OCI-LY7 (cell line): ENCODE measurements around the gene GREB1. TPM values are rescaled to one million over a fixed set of nuclear protein-coding genes. Genes with fewer than 3 reads are reported as not detected.

Source experiments
- BruUV-seq: library from RNA; stranded (reverse); fragments of 400-500 nt; replicated peaks from 2 replicates; lab custom pipeline; 2021; lab: Mats Ljungman, UMichigan
- CTCF ChIA-PET: fragments of 300-600 bp; sonication (Branson Sonifier 250); formaldehyde crosslinking; loops from one replicate; lab custom pipeline; 2022; ENCODE audit warnings: antibody characterized with exemption; ENCODE audit not compliant: unreplicated experiment; lab: Charles Lee
- POLR2A ChIA-PET: fragments of 300-600 bp; sonication (Branson Sonifier 250); formaldehyde crosslinking; loops from one replicate; lab custom pipeline; 2022; ENCODE audit warnings: antibody characterized with exemption; lab: Charles Lee
- DNase-seq: peaks from one replicate; pipeline ENCODE4 v3.0.0-alpha.2; 2015; ENCODE audit warnings: low spot score
- H2AFZ ChIP-seq: fragments of 200-600 bp; sonication (generic), shearing (Covaris generic); 2 replicates; pipeline ENCODE4 v1.6.1; 2014; ENCODE audit warnings: mild to moderate bottlenecking, antibody characterized with exemption, low read length, moderate library complexity
- H3K27ac ChIP-seq: fragments of 200-600 bp; sonication (generic); 2 replicates; pipeline ENCODE4 v1.5.1; 2014; ENCODE audit warnings: mixed run types, low read depth, mild to moderate bottlenecking, moderate library complexity, low read length, inconsistent platforms; ENCODE audit not compliant: poor library complexity, severe bottlenecking
- H3K36me3 ChIP-seq: fragments of 200-600 bp; sonication (generic); 2 replicates; pipeline ENCODE4 v1.6.1; 2014; ENCODE audit warnings: mild to moderate bottlenecking, antibody characterized with exemption, low read length, moderate library complexity, mixed read lengths; ENCODE audit not compliant: insufficient read depth
- H3K4me1 ChIP-seq: fragments of 200-600 bp; sonication (generic); 2 replicates; pipeline ENCODE4 v1.5.1; 2014; ENCODE audit warnings: mild to moderate bottlenecking, low read length; ENCODE audit not compliant: insufficient read depth, poor library complexity, severe bottlenecking
- H3K4me2 ChIP-seq: fragments of 200-600 bp; sonication (generic); 2 replicates; pipeline ENCODE4 v1.6.1; 2014; ENCODE audit warnings: mild to moderate bottlenecking, low read length
- H3K4me3 ChIP-seq: fragments of 200-600 bp; sonication (generic); 2 replicates; pipeline ENCODE4 v1.5.1; 2014; ENCODE audit warnings: mild to moderate bottlenecking, low read depth, low read length; ENCODE audit not compliant: poor library complexity, severe bottlenecking
- H3K79me2 ChIP-seq: fragments of 200-600 bp; sonication (generic); 2 replicates; pipeline ENCODE4 v1.6.1; 2016; ENCODE audit warnings: low read depth, mild to moderate bottlenecking, low read length, moderate library complexity, mixed read lengths; ENCODE audit not compliant: insufficient read depth
- H3K9me2 ChIP-seq: fragments of 200-600 bp; sonication (generic); 2 replicates; pipeline ENCODE4 v1.6.1; 2016; ENCODE audit warnings: mild to moderate bottlenecking, low read length, mixed read lengths; ENCODE audit not compliant: insufficient read depth
- H3K9me3 ChIP-seq: fragments of 200-600 bp; sonication (generic); 2 replicates; pipeline ENCODE4 v1.6.1; 2014; ENCODE audit warnings: mild to moderate bottlenecking, mixed run types, low read length, mixed read lengths
- H4K20me1 ChIP-seq: fragments of 200-600 bp; sonication (generic); 2 replicates; pipeline ENCODE4 v1.6.1; 2014; ENCODE audit warnings: mild to moderate bottlenecking, antibody characterized with exemption, low read length, moderate library complexity, mixed read lengths; ENCODE audit not compliant: insufficient read depth
- EZH2phosphoT487 ChIP-seq: fragments of 200-600 bp; sonication (generic); IDR thresholded peaks from 2 replicates; pipeline ENCODE4 v1.6.1; 2018; ENCODE audit warnings: low read depth, borderline replicate concordance, mild to moderate bottlenecking, mixed run types, antibody characterized with exemption, low read length, moderate library complexity, mixed read lengths
- intact Hi-C: fragments of 100-400 bp; cut with micrococcal nuclease; formaldehyde crosslinking; loops from one replicate; pipeline ENCODE4 v1.10.0; 2022; ENCODE audit not compliant: unreplicated experiment
- total RNA-seq, 2 experiments: library from RNA; depleted of rRNA in 1 of 2; stranded (reverse); fragments of >200 nt in 1 of 2; shearing (Covaris generic) in 1 of 2; gene quantifications; 2 replicates each; pipeline ENCODE4 v1.2.3, GENCODE V29; 2014 to 2022
- TF ChIP-seq, protein P1 (sequence below): fragments of 200-600 bp; sonication (generic); conservative IDR thresholded peaks from 2 replicates; pipeline ENCODE4 v1.5.1; 2014; ENCODE audit warnings: mild to moderate bottlenecking, antibody characterized with exemption, low read length, moderate library complexity, mixed read lengths

Gene GREB1
- total RNA-seq, 2 experiments from 2014 or later = 3.5 to 8.4 TPM

DNA sequence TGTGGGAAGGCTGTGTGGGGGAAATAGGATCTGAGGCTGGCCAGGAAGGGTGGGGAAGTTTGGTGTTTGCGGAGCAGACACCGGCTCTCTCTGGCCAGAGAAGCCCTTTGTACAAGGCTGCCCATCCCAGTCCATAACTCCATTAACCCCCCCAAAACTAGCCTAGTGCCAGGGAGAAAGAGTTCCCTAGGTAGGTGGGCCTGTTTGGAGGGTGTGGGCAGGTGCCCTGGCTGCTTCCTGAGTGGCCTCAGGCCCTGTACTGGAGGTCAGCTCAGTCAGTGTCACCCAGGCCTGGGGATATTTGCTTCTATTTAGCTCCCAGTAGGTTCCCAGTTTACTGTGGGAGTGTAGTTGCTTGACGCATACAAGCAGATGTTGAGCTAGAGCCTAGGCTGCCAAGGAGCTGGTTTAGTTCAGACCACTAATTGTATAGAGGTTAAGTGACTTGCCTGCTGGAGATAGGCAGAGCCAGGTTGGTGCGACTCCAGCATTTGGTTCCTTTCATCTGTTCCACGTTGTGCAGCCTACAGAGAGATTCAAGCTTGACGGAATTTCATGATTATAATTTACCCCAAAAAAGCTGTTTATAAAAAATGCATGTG lies 2.9 kb upstream of the GREB1 start:
- BruUV-seq = no TSS peak
- Histone ChIP-seq H3K9me2 (no peaks in the 10 kb centered on the region), H3K4me3 (no peak overlapping the region), H3K79me2 (no peaks in the 10 kb centered on the region), H3K9me3 (no peaks in the 10 kb centered on the region), H4K20me1 (no peaks in the 10 kb centered on the region), H3K4me1 (no peaks in the 10 kb centered on the region), H2AFZ (no peak overlapping the region), H3K4me2 (no peak overlapping the region), H3K36me3 (no peaks in the 10 kb centered on the region), H3K27ac (no peak overlapping the region)
- ChIA-PET POLR2A (interaction anchor here (0.6 kb wide), 2 partner anchors 293 to 557 kb away, joined by 3 read pairs; no protein-coding TSS in a partner anchor), CTCF (interaction anchor here (0.6 kb wide), 1 partner anchor 156 kb away, joined by 3 read pairs; no protein-coding TSS in a partner anchor)
- no peak for DNase-seq
- intact Hi-C loops = no loop called here
- no peak for TF ChIP-seq EZH2phosphoT487
- TF ChIP-seq, protein P1, sequence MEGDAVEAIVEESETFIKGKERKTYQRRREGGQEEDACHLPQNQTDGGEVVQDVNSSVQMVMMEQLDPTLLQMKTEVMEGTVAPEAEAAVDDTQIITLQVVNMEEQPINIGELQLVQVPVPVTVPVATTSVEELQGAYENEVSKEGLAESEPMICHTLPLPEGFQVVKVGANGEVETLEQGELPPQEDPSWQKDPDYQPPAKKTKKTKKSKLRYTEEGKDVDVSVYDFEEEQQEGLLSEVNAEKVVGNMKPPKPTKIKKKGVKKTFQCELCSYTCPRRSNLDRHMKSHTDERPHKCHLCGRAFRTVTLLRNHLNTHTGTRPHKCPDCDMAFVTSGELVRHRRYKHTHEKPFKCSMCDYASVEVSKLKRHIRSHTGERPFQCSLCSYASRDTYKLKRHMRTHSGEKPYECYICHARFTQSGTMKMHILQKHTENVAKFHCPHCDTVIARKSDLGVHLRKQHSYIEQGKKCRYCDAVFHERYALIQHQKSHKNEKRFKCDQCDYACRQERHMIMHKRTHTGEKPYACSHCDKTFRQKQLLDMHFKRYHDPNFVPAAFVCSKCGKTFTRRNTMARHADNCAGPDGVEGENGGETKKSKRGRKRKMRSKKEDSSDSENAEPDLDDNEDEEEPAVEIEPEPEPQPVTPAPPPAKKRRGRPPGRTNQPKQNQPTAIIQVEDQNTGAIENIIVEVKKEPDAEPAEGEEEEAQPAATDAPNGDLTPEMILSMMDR = no peak

DNA sequence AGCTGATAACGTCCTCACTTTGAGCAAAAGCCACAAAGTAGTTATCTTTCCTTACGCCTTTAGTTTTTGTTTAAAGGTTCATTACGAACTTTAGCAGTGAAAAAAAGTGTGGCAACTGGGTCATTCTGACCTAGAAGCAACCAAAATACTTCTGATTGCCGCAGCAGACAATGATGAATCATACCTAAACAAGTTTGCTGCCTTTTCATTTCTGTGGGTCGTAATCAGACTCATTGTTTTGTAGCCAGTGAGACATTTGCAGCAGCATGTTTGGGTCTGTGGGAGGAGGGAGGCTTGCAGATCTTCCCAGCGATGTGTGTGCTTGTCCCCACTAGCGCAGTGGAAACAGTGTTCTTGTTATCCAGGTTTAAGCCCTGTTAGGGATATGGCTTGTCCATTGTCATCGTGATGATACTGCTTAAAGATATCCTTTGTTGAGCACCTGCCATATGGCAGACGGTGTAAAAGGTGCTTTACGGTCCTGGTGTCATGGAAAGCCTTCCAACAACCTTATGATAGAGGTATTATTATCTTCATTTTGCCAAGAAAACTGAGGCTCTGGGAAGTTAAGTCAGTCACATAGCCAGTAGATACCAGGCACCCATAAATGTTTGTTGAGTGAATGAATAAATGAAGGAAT lies 1.3 kb upstream of the GREB1 start:
- H2AFZ ChIP-seq = no peak overlapping the region
- H3K4me3 ChIP-seq = no peak overlapping the region
- H3K9me3 ChIP-seq = no peaks in the 10 kb centered on the region
- no peak for DNase-seq
- intact Hi-C loops = no loop called here
- no peaks in the 10 kb centered on the region for H3K36me3 ChIP-seq
- CTCF ChIA-PET = no interaction called here
- H3K9me2 ChIP-seq = no peaks in the 10 kb centered on the region
- H3K27ac ChIP-seq = no peak overlapping the region
- H4K20me1 ChIP-seq = no peaks in the 10 kb centered on the region
- H3K79me2 ChIP-seq = no peaks in the 10 kb centered on the region
- TF ChIP-seq, protein P1 = no peak
- no peak for TF ChIP-seq EZH2phosphoT487
- no peaks in the 10 kb centered on the region for H3K4me1 ChIP-seq
- no peak overlapping the region for H3K4me2 ChIP-seq
- POLR2A ChIA-PET = interaction anchor here (0.6 kb wide), 1 partner anchor 119 kb away, joined by 3 read pairs; no protein-coding TSS in a partner anchor
- BruUV-seq = no TSS peak
